ENCODE results near the gene SPAG16.

GRCh38 chr2:214184461-214184860, 900.2 kb downstream of the SPAG16 start:
- TF ChIP-seq SUZ12 (IDR thresholded peaks at IDR 0.05; ENCODE audit: extremely low read depth, insufficient read depth, insufficient read length) (no peak), ZNF274 (IDR thresholded peaks at IDR 0.05; ENCODE audit: low read depth, low read length) (no peak)

Measured in NT2/D1 (cell line).